Gastroesophageal sphincter (tissue), 3 donors: Measurements from ENCODE around the gene GPR35.

Experiments
- CTCF ChIP-seq, 4 experiments: fragments of 200-600 bp in 2 of 4; fragments of 450-650 bp in 2 of 4; sonication (generic) in 1 of 4; IDR thresholded peaks; one replicate each; pipeline ENCODE4 v1.5.1; 2017 to 2019; ENCODE audit warnings: antibody characterized with exemption in 4 of 4, mild to moderate bottlenecking in 2 of 4, moderate library complexity in 2 of 4
- EP300 ChIP-seq: sonication (generic); formaldehyde crosslinking; IDR thresholded peaks from one replicate; pipeline ENCODE4 v1.6.1; 2017; ENCODE audit warnings: antibody characterized with exemption, mild to moderate bottlenecking
- POLR2A ChIP-seq, 2 donors: fragments of 450-650 bp; IDR thresholded peaks; one replicate each; pipeline ENCODE4 v1.6.1; 2017; ENCODE audit warnings: antibody characterized with exemption in 2 of 2, mild to moderate bottlenecking in 2 of 2, moderate library complexity in 1 of 2

- no peak for TF ChIP-seq CTCF (IDR thresholded peaks at IDR 0.05)
- no peak for TF ChIP-seq POLR2A (IDR thresholded peaks at IDR 0.05)
- TF ChIP-seq EP300: no peak
Observed at GRCh38 chr2:240663546-240664190, 38.4 kb downstream of the GPR35 start.
